ENCODE results near the gene SPAG6.

The SPAG6 gene

GRCh38 chr10:22322641-22323160, 22.6 kb upstream of the SPAG6 start:
- ChIA-PET POLR2A (no interaction called here), CTCF (no interaction called here)
- no peak for DNase-seq (ENCODE audit: extremely low spot score)

GRCh38 chr10:22323538-22324305, 21.6 kb upstream of the SPAG6 start:
- POLR2A ChIA-PET: no interaction called here
- no peak for DNase-seq (ENCODE audit: extremely low spot score)
- CTCF ChIA-PET: interaction anchor here (1.6 kb wide), 2 partner anchors 13 to 55 kb away, joined by 3 to 4 read pairs; no protein-coding TSS in a partner anchor
- TF ChIP-seq CTCF (IDR thresholded peaks at IDR 0.05; ENCODE audit: control extremely low read depth, extremely low read depth, low read depth, missing control alignments): no peak

More at GRCh38 chr10:22322641-22323160, 22.6 kb upstream of the SPAG6 start:
- TF ChIP-seq CTCF (IDR thresholded peaks at IDR 0.05; ENCODE audit: control extremely low read depth, extremely low read depth, low read depth, missing control alignments): no peak

GRCh38 chr10:22324413-22324812, 20.9 kb upstream of the SPAG6 start:
- DNase-seq (ENCODE audit: extremely low spot score): no peak
- TF ChIP-seq CTCF (IDR thresholded peaks at IDR 0.05; ENCODE audit: control extremely low read depth, extremely low read depth, low read depth, missing control alignments): no peak
- ChIA-PET CTCF (interaction anchor here (1.6 kb wide), 2 partner anchors 14 to 54 kb away, joined by 3 to 4 read pairs; no protein-coding TSS in a partner anchor), POLR2A (no interaction called here)

GRCh38 chr10:22324893-22325271, 20.4 kb upstream of the SPAG6 start:
- no peak for DNase-seq (ENCODE audit: extremely low spot score)
- CTCF ChIA-PET: interaction anchor here (1.6 kb wide), 1 partner anchor 53 kb away, joined by 4 read pairs; no protein-coding TSS in a partner anchor
- POLR2A ChIA-PET: no interaction called here
- TF ChIP-seq CTCF (IDR thresholded peaks at IDR 0.05; ENCODE audit: control extremely low read depth, extremely low read depth, low read depth, missing control alignments): no peak

GRCh38 chr10:22325272-22326144, 19.8 kb upstream of the SPAG6 start:
- DNase-seq (ENCODE audit: extremely low spot score): peak; percentile 82
- ChIA-PET POLR2A (no interaction called here), CTCF (interaction anchor here (1.6 kb wide), 1 partner anchor 53 kb away, joined by 4 read pairs; no protein-coding TSS in a partner anchor)
- TF ChIP-seq CTCF (IDR thresholded peaks at IDR 0.05; ENCODE audit: control extremely low read depth, extremely low read depth, low read depth, missing control alignments): no peak

- ChIA-PET CTCF (no interaction called here), POLR2A (no interaction called here)
- no peak for TF ChIP-seq CTCF (IDR thresholded peaks at IDR 0.05; ENCODE audit: control extremely low read depth, extremely low read depth, low read depth, missing control alignments)
- DNase-seq (ENCODE audit: extremely low spot score): no peak
Measured at GRCh38 chr10:22326145-22326702, 19.1 kb upstream of the SPAG6 start.

Measured in GM10248 (cell line).